GM10248 (cell line): ENCODE data around the gene ANKMY1.
A peak's percentile ranks its signal among the peaks of the same experiment; 100 is the strongest.

ENCODE experiments used
- CTCF ChIA-PET: fragments of 300-600 bp; sonication (Branson Sonifier 250); formaldehyde crosslinking; extraction: SDS; loops from one replicate; lab custom pipeline; 2021; ENCODE audit warnings: antibody characterized with exemption; lab: Yijun Ruan, JAX
- POLR2A ChIA-PET: fragments of 350-650 bp; sonication (Branson Sonifier 250); formaldehyde crosslinking; extraction: SDS; loops from one replicate; lab custom pipeline; 2020; ENCODE audit warnings: antibody characterized with exemption; lab: Yijun Ruan, JAX
- DNase-seq: peaks from one replicate; pipeline ENCODE4 v3.0.0; 2012; ENCODE audit errors: extremely low spot score
- TF ChIP-seq, protein P1 (sequence below): IDR thresholded peaks from 2 replicates; pipeline ENCODE4 v1.5.1; 2012; ENCODE audit warnings: mild to moderate bottlenecking, low read depth; ENCODE audit errors: extremely low read depth, missing control alignments, control extremely low read depth

The ANKMY1 gene

GRCh38 chr2:240569998-240570530 lies 12.3 kb upstream of the ANKMY1 start:
- no peak for DNase-seq
- ChIA-PET POLR2A (no interaction called here), CTCF (no interaction called here)
- TF ChIP-seq, protein P1, sequence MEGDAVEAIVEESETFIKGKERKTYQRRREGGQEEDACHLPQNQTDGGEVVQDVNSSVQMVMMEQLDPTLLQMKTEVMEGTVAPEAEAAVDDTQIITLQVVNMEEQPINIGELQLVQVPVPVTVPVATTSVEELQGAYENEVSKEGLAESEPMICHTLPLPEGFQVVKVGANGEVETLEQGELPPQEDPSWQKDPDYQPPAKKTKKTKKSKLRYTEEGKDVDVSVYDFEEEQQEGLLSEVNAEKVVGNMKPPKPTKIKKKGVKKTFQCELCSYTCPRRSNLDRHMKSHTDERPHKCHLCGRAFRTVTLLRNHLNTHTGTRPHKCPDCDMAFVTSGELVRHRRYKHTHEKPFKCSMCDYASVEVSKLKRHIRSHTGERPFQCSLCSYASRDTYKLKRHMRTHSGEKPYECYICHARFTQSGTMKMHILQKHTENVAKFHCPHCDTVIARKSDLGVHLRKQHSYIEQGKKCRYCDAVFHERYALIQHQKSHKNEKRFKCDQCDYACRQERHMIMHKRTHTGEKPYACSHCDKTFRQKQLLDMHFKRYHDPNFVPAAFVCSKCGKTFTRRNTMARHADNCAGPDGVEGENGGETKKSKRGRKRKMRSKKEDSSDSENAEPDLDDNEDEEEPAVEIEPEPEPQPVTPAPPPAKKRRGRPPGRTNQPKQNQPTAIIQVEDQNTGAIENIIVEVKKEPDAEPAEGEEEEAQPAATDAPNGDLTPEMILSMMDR = no peak

GRCh38 chr2:240569523-240569997 lies 11.8 kb upstream of the ANKMY1 start:
- CTCF ChIA-PET = interaction anchor here (1.1 to 1.7 kb wide), 2 partner anchors 9 to 16 kb away, joined by 3 to 17 read pairs; no protein-coding TSS in a partner anchor
- POLR2A ChIA-PET = interaction anchor here (1.5 kb wide), 1 partner anchor 15 kb away, joined by 4 read pairs; no protein-coding TSS in a partner anchor
- DNase-seq = no peak
- TF ChIP-seq, protein P1 = no peak

GRCh38 chr2:240568678-240569522 lies 11.1 kb upstream of the ANKMY1 start:
- peak; percentile 62 for DNase-seq
- TF ChIP-seq, protein P1 = no peak
- CTCF ChIA-PET = interaction anchor here (1.1 to 1.7 kb wide), 2 partner anchors 10 to 16 kb away, joined by 3 to 17 read pairs; no protein-coding TSS in a partner anchor
- POLR2A ChIA-PET = interaction anchor here (1.2 to 1.5 kb wide), 2 partner anchors 16 to 17 kb away, joined by 4 to 6 read pairs; partner anchors contain the start of gene CAPN10

DNA sequence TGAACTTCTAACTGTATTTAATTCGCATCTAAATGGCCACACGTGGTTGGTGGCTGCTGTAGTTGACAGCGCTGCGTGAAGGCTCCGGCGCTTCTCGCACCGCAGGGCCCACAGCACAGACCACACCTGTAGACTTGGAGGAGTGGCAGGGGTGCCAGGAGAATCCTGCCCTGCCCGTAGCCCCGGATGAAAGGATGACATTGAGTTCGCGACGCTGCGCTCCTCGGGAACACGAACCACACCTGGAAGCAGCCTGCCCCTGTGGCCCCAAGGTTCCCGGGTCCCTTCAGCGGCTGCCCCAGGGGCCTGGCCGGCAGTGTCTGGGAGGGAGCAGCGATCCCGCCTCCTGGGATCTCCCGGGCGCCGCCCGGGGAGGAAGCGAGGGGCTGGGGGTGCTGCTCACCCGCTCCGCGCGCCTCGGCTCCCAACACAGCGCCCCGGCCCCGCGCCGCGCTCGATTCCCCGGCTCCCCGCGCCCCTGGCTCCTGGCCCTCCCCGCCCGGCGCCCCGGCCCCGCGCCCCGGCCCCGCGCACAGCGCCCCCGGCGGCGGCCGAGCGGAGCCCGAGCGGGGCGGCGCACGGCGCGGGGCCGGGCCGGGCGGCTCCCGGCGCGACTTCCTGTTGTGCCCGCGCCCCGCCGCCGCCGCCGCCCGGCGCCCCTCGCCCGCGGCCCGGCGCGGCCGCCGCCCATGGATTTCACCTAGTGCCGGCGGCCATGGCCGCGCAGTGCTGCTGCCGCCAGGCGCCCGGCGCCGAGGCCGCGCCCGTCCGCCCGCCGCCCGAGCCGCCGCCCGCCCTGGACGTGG lies 10.3 kb upstream of the ANKMY1 start, which contains the start of gene RNPEPL1:
TSS of gene RNPEPL1 (plus strand) at position 613 of the 806 bp plus-strand sequence. CDS start at position 716, 103 bp downstream.
- ChIA-PET CTCF (interaction anchor here (1.1 to 7.7 kb wide), 5 partner anchors 10 to 54 kb away, joined by 3 to 167 read pairs (median 17); partner anchors contain the start of gene CAPN10), POLR2A (interaction anchor here (1.2 to 1.5 kb wide), 2 partner anchors 16 to 18 kb away, joined by 4 to 6 read pairs; partner anchors contain the start of gene CAPN10)
- DNase-seq = peak; percentile 63
- TF ChIP-seq, protein P1 = no peak

DNA sequence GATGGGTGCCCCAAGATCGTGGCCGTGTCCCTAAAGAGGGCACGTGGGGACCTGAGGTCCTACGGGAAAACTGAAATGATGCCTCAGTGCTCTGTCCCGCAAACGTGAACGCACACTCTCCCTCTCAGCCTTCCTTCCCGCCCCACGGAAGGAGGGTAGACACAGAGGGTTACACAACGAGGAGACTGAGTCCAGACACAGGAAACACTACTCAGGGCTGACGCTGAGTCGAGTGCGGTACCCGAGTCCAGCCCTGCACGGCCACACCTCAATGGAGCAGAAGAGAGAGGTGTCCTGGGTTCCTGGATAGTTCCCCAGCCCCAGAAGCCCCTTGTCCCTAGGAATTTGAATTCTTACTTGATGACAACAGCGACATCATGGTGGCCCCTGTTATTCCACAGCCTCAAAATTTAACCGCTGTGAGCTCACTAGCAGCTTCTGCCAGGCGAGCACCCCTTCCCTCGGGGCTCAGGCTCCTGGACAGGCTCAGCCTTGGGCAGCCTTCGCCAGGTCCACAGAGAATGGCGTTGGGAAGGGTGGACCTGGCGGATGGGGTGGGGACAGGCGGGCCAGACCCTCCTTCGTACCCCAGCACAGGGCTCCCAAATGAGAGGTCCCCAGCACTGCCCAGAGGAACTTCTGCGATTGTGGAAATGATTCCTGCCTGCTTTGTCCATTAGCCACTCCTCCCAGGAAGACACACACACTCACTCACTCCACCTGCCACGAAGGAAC lies 9.5 kb upstream of the ANKMY1 start:
- TF ChIP-seq, protein P1 = no peak
- DNase-seq = no peak
- ChIA-PET CTCF (interaction anchor here (1.0 to 7.7 kb wide), 10 partner anchors 10 to 55 kb away, joined by 3 to 167 read pairs (median 13); partner anchors contain the start of genes ANKMY1 and CAPN10), POLR2A (interaction anchor here (3.6 kb wide), 1 partner anchor 18 kb away, joined by 34 read pairs; the partner anchor contains the start of gene CAPN10)
